ENCODE measurements around the gene C1QL1.

C1QL1 gene

DNA sequence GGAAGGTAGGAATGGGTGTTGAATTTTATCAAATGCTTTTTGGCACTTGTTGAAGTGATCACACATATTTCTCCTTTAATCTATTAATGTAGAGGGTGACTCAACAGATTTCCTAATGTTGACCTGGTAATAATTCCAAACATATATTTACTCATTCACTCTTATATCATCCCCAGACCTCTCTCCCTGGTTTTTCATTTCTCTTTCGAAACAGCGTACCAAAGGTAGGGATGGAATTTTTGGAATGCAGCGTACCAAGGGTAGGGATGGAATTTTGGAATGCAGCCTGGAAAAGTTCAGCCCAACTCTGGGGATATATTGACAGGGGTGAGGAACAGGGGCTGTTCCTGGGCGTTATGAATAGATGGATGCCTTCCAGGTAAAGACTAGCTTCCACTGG lies 27.8 kb downstream of the C1QL1 start:
- no peak for TF ChIP-seq NFRKB (IDR thresholded peaks at IDR 0.05)
- no peak for TF ChIP-seq HDGF (IDR thresholded peaks at IDR 0.05; ENCODE audit: borderline replicate concordance)
- TF ChIP-seq LEF1 (IDR thresholded peaks at IDR 0.05; ENCODE audit: borderline replicate concordance): no peak
- no peak for TF ChIP-seq SP1 (IDR thresholded peaks at IDR 0.05)
- no peak for TF ChIP-seq SUZ12 (IDR thresholded peaks at IDR 0.05)
- no peak for TF ChIP-seq L3MBTL2 (conservative IDR thresholded peaks at IDR 0.05)
- TF ChIP-seq, protein P1, sequence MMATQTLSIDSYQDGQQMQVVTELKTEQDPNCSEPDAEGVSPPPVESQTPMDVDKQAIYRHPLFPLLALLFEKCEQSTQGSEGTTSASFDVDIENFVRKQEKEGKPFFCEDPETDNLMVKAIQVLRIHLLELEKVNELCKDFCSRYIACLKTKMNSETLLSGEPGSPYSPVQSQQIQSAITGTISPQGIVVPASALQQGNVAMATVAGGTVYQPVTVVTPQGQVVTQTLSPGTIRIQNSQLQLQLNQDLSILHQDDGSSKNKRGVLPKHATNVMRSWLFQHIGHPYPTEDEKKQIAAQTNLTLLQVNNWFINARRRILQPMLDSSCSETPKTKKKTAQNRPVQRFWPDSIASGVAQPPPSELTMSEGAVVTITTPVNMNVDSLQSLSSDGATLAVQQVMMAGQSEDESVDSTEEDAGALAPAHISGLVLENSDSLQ (IDR thresholded peaks at IDR 0.05): no peak
- TF ChIP-seq TARDBP (IDR thresholded peaks at IDR 0.05): no peak
- no peak for TF ChIP-seq ELF4 (IDR thresholded peaks at IDR 0.05)
- no peak for TF ChIP-seq ZNF384 (IDR thresholded peaks at IDR 0.05)
- no peak for TF ChIP-seq CTBP1 (IDR thresholded peaks at IDR 0.05; ENCODE audit: borderline replicate concordance)
- no peak for TF ChIP-seq FOXM1 (IDR thresholded peaks at IDR 0.05; ENCODE audit: borderline replicate concordance)
- ChIA-PET CTCF (interaction anchor here (0.6 to 1.2 kb wide), 3 partner anchors 30 to 195 kb away, joined by 3 to 4 read pairs (median 3); partner anchors contain the start of gene ACBD4), POLR2A (interaction anchor here (1.0 to 2.1 kb wide), 3 partner anchors 13 to 221 kb away, joined by 3 to 7 read pairs (median 3); partner anchors contain the start of gene HEXIM2)
- no peak for DNase-seq (ENCODE audit: extremely low spot score)

DNA sequence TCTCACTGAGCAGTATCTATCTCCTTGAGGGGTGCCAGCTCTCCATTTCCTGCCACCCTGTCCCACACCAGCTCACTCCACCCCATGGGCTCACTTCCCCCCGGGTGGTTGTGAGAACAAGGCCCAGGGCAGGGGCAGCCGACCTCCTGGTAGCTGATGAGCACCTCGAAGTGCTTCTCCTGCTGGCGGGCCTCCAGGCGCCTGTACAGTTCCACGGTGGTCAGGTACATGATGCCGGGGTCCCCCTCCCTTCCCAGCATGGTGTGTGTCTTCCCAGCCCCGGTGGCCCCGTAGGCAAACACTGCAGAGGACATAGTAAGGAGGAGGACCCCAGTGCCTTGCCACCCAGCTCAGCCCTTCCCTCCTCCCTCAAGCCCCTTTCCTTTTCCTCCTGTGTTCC lies 33.0 kb downstream of the C1QL1 start:
- no peak for DNase-seq (ENCODE audit: extremely low spot score)
- POLR2A ChIA-PET: interaction anchor here (0.7 kb wide), 1 partner anchor 14 kb away, joined by 3 read pairs; no protein-coding TSS in a partner anchor
- TF ChIP-seq ELF4 (IDR thresholded peaks at IDR 0.05) (no peak), SP1 (IDR thresholded peaks at IDR 0.05) (no peak), ZNF384 (IDR thresholded peaks at IDR 0.05) (no peak), SUZ12 (IDR thresholded peaks at IDR 0.05) (no peak), HDGF (IDR thresholded peaks at IDR 0.05; ENCODE audit: borderline replicate concordance) (no peak), CTBP1 (IDR thresholded peaks at IDR 0.05; ENCODE audit: borderline replicate concordance) (no peak), FOXA1 (IDR thresholded peaks at IDR 0.05) (no peak), BHLHE40 (IDR thresholded peaks at IDR 0.05; ENCODE audit: borderline replicate concordance) (no peak), TARDBP (IDR thresholded peaks at IDR 0.05) (no peak), L3MBTL2 (conservative IDR thresholded peaks at IDR 0.05) (no peak), LEF1 (IDR thresholded peaks at IDR 0.05; ENCODE audit: borderline replicate concordance) (no peak), FOXK2 (IDR thresholded peaks at IDR 0.05) (no peak), NFRKB (IDR thresholded peaks at IDR 0.05) (no peak)
- TF ChIP-seq, protein P1 (IDR thresholded peaks at IDR 0.05): no peak
- CTCF ChIA-PET: no interaction called here

DNA sequence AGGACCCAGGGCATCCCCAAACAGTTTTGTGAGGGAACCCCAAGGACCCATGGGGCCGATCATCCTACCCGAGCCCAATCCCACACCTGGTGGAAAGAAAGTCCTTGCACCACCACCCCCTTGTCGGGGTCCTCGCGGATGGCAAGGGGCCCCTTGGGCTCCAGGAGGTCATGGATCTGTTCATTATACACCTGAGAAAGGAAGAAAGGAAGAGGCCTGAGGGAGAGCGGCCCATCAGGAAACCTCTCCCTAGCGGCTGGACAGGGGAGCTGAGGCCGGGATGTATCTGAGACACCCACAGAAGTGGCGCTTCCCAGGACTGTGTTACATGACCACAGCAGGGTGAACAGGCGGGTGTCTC lies 33.4 kb downstream of the C1QL1 start:
- CTCF ChIA-PET: no interaction called here

DNA sequence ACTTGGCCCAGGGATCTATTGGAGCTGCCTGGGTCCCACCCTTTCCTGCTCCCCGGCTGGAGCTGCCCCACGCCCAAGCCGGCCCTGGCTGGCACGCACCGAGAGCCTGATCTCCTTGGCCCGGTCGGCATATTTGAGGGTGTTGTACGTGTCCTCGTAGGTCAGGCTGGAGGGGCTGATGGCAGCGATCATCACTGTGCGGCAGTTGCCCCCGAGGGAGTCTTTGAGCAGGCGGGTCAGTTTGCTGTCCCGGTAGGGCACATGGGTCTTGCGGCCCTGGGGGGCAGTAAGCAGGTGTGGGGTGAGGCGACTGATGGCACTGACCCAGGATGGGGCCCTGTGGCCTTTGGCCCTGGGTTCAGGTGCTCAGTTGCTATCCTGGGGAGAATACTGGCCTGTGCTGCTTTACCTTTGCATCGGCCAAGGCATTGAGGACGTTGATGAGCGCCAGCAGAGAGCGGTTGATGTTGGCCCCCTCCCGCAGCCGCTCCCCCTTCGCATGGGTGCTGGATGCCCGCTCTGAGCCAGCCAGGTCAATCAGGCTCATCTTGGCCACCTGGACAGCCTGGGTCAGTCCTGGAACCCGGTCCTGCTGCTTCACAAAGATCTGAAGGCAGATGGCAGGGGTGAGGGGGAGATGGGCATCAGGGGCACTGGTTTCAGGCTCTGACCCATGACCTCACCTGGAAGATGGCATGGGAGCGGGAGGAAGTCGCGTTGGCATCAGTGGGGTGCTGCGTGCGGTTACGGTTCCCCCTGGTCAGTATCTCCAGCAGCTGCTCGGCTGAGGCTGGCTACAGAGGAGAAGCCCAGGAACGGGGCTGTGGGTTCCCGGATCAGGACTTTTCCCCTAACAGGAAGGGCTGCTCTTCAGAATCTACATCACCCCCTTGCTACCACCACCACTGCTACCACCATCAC lies 34.0 kb downstream of the C1QL1 start:
- no peak for TF ChIP-seq FOXK2 (IDR thresholded peaks at IDR 0.05)
- TF ChIP-seq L3MBTL2 (conservative IDR thresholded peaks at IDR 0.05): no peak
- TF ChIP-seq, protein P1 (IDR thresholded peaks at IDR 0.05): no peak
- ChIA-PET CTCF (no interaction called here), POLR2A (no interaction called here)

More for the DNA sequence above, 33.4 kb downstream of the C1QL1 start:
- TF ChIP-seq FOXM1 (IDR thresholded peaks at IDR 0.05; ENCODE audit: borderline replicate concordance) (no peak), TARDBP (IDR thresholded peaks at IDR 0.05) (no peak), BHLHE40 (IDR thresholded peaks at IDR 0.05; ENCODE audit: borderline replicate concordance) (no peak), HDGF (IDR thresholded peaks at IDR 0.05; ENCODE audit: borderline replicate concordance) (no peak), CTBP1 (IDR thresholded peaks at IDR 0.05; ENCODE audit: borderline replicate concordance) (no peak), L3MBTL2 (conservative IDR thresholded peaks at IDR 0.05) (no peak), FOXA1 (IDR thresholded peaks at IDR 0.05) (no peak), SUZ12 (IDR thresholded peaks at IDR 0.05) (no peak), FOXK2 (IDR thresholded peaks at IDR 0.05) (no peak), ARNT (IDR thresholded peaks at IDR 0.05) (no peak), LEF1 (IDR thresholded peaks at IDR 0.05; ENCODE audit: borderline replicate concordance) (no peak), ZNF384 (IDR thresholded peaks at IDR 0.05) (no peak), ELF4 (IDR thresholded peaks at IDR 0.05) (no peak), NFRKB (IDR thresholded peaks at IDR 0.05) (no peak), SP1 (IDR thresholded peaks at IDR 0.05) (no peak)
- TF ChIP-seq, protein P1 (IDR thresholded peaks at IDR 0.05): no peak
- no peak for DNase-seq (ENCODE audit: extremely low spot score)
- POLR2A ChIA-PET: interaction anchor here (0.7 kb wide), 1 partner anchor 14 kb away, joined by 3 read pairs; no protein-coding TSS in a partner anchor

DNA sequence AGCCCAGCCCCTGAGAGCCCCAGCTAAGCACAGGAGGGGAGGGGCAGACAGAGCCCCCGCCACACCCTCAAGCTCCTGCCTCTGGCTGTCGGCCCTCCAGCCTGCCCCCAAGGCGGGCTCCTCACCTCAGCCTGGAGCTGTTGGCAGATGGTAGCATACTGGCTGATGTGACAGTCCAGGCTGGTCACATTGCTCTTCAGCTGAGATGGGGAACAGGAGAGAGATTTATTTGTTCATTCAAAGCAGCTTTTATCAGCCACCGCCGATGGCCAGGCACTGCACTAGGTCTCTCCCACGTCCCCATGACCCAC lies 35.4 kb downstream of the C1QL1 start:
- no peak for DNase-seq (ENCODE audit: extremely low spot score)
- ChIA-PET CTCF (interaction anchor here (0.6 kb wide), 1 partner anchor 22 kb away, joined by 3 read pairs; no protein-coding TSS in a partner anchor), POLR2A (interaction anchor here (1.8 kb wide), 1 partner anchor 12 kb away, joined by 5 read pairs; no protein-coding TSS in a partner anchor)
- TF ChIP-seq SUZ12 (IDR thresholded peaks at IDR 0.05) (no peak), SP1 (IDR thresholded peaks at IDR 0.05) (no peak), TARDBP (IDR thresholded peaks at IDR 0.05) (no peak)

More for the DNA sequence above, 34.0 kb downstream of the C1QL1 start:
- no peak for DNase-seq (ENCODE audit: extremely low spot score)

Data from HEK293T (cell line).